ENCODE data around the gene STAT5B. TPM values are rescaled to one million over a fixed set of nuclear protein-coding genes. Genes with fewer than 3 reads are reported as not detected.

STAT5B gene
- total and polyA plus RNA-seq, 2 of the 8 experiments (the other 6 are each of a cell fraction or from before 2014, with no cell fraction given) = 35.3 to 52.6 TPM

- Histone ChIP-seq H3K23me2 (ENCODE audit: low read depth, low read length) (no peaks in the 10 kb centered on the region; the same call in 1 of the 2 replicates), H3K18ac (ENCODE audit: extremely low read depth, low read length) (no peak overlapping the region), H2BK15ac (ENCODE audit: low read length) (no peak overlapping the region), H4K20me1 (replicated peaks in 1 of 2; ENCODE audit: control insufficient read depth in 1 of 2, insufficient read depth in 2 of 2, low read length in 2 of 2) (no peaks in the 10 kb centered on the region), H3K4me2 (ENCODE audit: insufficient read depth in 1 of 2, low read depth in 2 of 2, low read length in 2 of 2) (no peak overlapping the region), H3K9me3 (ENCODE audit: insufficient read depth in 2 of 2, low read depth in 1 of 2, low read length in 1 of 2) (no peaks in the 10 kb centered on the region), H3K56ac (replicated peaks; ENCODE audit: insufficient read length, low read depth, low read length) (no peak overlapping the region), H4K8ac (ENCODE audit: extremely low read depth, insufficient read depth, low read length) (no peak overlapping the region), H2BK5ac (ENCODE audit: low read depth, low read length) (no peak overlapping the region), H4K5ac (ENCODE audit: insufficient read length, low read depth, low read length) (no peak overlapping the region), H4K91ac (replicated peaks; ENCODE audit: insufficient read length, low read length) (no peak overlapping the region), H3K14ac (ENCODE audit: insufficient read length) (no peak overlapping the region), H2BK120ac (replicated peaks; ENCODE audit: low read depth, low read length) (no peak overlapping the region), H3K4me3 (ENCODE audit: extremely low read depth in 1 of 4, insufficient read depth in 2 of 4, low read depth in 3 of 4, low read length in 4 of 4) (no peak overlapping the region), H3K9ac (replicated peaks in 1 of 4; ENCODE audit: extremely low read depth in 1 of 4, low read depth in 3 of 4, low read length in 3 of 4) (no peak overlapping the region), H3K27me3 (replicated peaks in 1 of 4; ENCODE audit: control insufficient read depth in 3 of 4, extremely low read depth in 1 of 4, insufficient read depth in 3 of 4, low read length in 3 of 4) (peaks cover 7 to 30% (median 25%) of the 10 kb centered on the region in 4 experiments), H2AK5ac (ENCODE audit: low read depth, low read length) (no peak overlapping the region), H2AFZ (ENCODE audit: low read length) (no peak overlapping the region), H2BK20ac (ENCODE audit: low read length) (no peak overlapping the region), H2BK12ac (ENCODE audit: low read depth, low read length) (no peak overlapping the region), H3K4me1 (replicated peaks in 1 of 4; ENCODE audit: control insufficient read depth in 3 of 4, insufficient read depth in 4 of 4, low read length in 3 of 4) (peaks cover 0 to 11% (median 8%) of the 10 kb centered on the region in 4 experiments; a peak in 5 of 7 replicates), H3K4ac (replicated peaks; ENCODE audit: insufficient read length, low read depth, low read length) (no peak overlapping the region), H3K79me1 (ENCODE audit: low read depth, low read length) (no peaks in the 10 kb centered on the region), H3K36me3 (ENCODE audit: control insufficient read depth in 2 of 4, insufficient read depth in 4 of 4, low read length in 3 of 4) (no peaks in the 10 kb centered on the region), H3K23ac (ENCODE audit: insufficient read length) (no peak overlapping the region), H3K27ac (ENCODE audit: low read depth, low read length) (no peak overlapping the region), H3K79me2 (ENCODE audit: control insufficient read depth in 1 of 2, insufficient read depth in 2 of 2, low read length in 2 of 2) (no peaks in the 10 kb centered on the region)
- FAIRE-seq (no peak), DNase-seq (ENCODE audit: low read depth in 1 of 2, low spot score in 2 of 2) (no peak)
- TF ChIP-seq ATF2 (IDR thresholded peaks at IDR 0.05; ENCODE audit: low read length) (no peak), FOSL1 (IDR thresholded peaks at IDR 0.05; ENCODE audit: insufficient read depth, low read depth, low read length) (no peak), EGR1 (IDR thresholded peaks at IDR 0.05; ENCODE audit: borderline replicate concordance, low read depth, low read length) (no peak)
- CTCF ChIA-PET (ENCODE audit: partially characterized antibody) = interaction anchor here (0.9 to 2.8 kb wide), 6 partner anchors 10 to 69 kb away, joined by 3 to 8 read pairs (median 4); no protein-coding TSS in a partner anchor
- POLR2A ChIA-PET (ENCODE audit: partially characterized antibody) = interaction anchor here (1.2 to 5.0 kb wide), 2 partner anchors 13 to 20 kb away, joined by 3 to 33 read pairs; no protein-coding TSS in a partner anchor
- WGBS, 2 experiments (ENCODE audit: extremely low coverage in 1 of 2, insufficient coverage in 1 of 2, insufficient read length in 1 of 2, insufficient replicate concordance in 2 of 2, low coverage in 1 of 2, low lambda C conversion rate in 2 of 2, missing lambda C conversion rate in 1 of 2) = 83% methylated on average over 11 of the region's 11 CpGs; no CpG with 5 or more reads in 1 of the 2 experiments
Measured at GRCh38 chr17:42291129-42291528, 14.9 kb upstream of the STAT5B start.

Data from H1 (cell line).